HCT116 (cell line): Measurements from ENCODE around the gene SMCO4.

Experiments used
- CTCF ChIP-seq, 3 experiments: fragments of 200-600 bp in 1 of 3; sonication (generic) in 1 of 3; IDR thresholded peaks in 2 of 3; conservative IDR thresholded peaks in 1 of 3; 2 replicates each; pipeline ENCODE4 v1.5.1; 2012 to 2017; ENCODE audit warnings: low read depth in 2 of 3, low read length in 2 of 3, antibody characterized with exemption in 1 of 3, borderline replicate concordance in 1 of 3, control low read depth in 1 of 3, mild to moderate bottlenecking in 1 of 3, mixed read lengths in 1 of 3, mixed run types in 1 of 3, moderate library complexity in 1 of 3; ENCODE audit not compliant: insufficient read depth in 1 of 3
- EZH2 ChIP-seq: fragments of 200-600 bp; sonication (generic); IDR thresholded peaks from 2 replicates; pipeline ENCODE4 v1.6.1; 2017; ENCODE audit warnings: antibody characterized with exemption, mixed run types
- POLR2A ChIP-seq: IDR thresholded peaks from 2 replicates; pipeline ENCODE4 v1.7.0; 2011; ENCODE audit warnings: borderline replicate concordance; ENCODE audit not compliant: insufficient read depth, insufficient read length; ENCODE audit errors: extremely low read depth
- RAD21 ChIP-seq: IDR thresholded peaks from 2 replicates; pipeline ENCODE4 v1.6.1; 2012; ENCODE audit warnings: low read depth, mild to moderate bottlenecking
- REST ChIP-seq: IDR thresholded peaks from 2 replicates; pipeline ENCODE4 v1.6.1; 2012; ENCODE audit warnings: low read depth
- SIN3A ChIP-seq: IDR thresholded peaks from 2 replicates; pipeline ENCODE4 v1.6.1; 2012; ENCODE audit warnings: low read depth
- ZBTB33 ChIP-seq: IDR thresholded peaks from 2 replicates; pipeline ENCODE4 v1.6.1; 2011; ENCODE audit warnings: mild to moderate bottlenecking, low read length, moderate library complexity; ENCODE audit not compliant: insufficient replicate concordance; ENCODE audit errors: extremely low read depth

- TF ChIP-seq CTCF (IDR thresholded peaks at IDR 0.05 in 2 of 3, conservative IDR thresholded peaks at IDR 0.05 in 1 of 3; ENCODE audit: borderline replicate concordance in 1 of 3, insufficient read depth in 1 of 3, low read depth in 2 of 3, low read length in 2 of 3) (no peak), ZBTB33 (no peak), REST (no peak), SIN3A (no peak), POLR2A (no peak), RAD21 (no peak), EZH2 (no peak)
Measured at GRCh38 chr11:93526641-93527583, 16.3 kb downstream of the SMCO4 start.
